ENCODE measurements around the gene HERPUD1. TPM values are rescaled to one million over a fixed set of nuclear protein-coding genes. Genes with fewer than 3 reads are reported as not detected.

HERPUD1 gene
- total RNA-seq, 1 experiment from 2014 or later: 30.8 TPM

DNA sequence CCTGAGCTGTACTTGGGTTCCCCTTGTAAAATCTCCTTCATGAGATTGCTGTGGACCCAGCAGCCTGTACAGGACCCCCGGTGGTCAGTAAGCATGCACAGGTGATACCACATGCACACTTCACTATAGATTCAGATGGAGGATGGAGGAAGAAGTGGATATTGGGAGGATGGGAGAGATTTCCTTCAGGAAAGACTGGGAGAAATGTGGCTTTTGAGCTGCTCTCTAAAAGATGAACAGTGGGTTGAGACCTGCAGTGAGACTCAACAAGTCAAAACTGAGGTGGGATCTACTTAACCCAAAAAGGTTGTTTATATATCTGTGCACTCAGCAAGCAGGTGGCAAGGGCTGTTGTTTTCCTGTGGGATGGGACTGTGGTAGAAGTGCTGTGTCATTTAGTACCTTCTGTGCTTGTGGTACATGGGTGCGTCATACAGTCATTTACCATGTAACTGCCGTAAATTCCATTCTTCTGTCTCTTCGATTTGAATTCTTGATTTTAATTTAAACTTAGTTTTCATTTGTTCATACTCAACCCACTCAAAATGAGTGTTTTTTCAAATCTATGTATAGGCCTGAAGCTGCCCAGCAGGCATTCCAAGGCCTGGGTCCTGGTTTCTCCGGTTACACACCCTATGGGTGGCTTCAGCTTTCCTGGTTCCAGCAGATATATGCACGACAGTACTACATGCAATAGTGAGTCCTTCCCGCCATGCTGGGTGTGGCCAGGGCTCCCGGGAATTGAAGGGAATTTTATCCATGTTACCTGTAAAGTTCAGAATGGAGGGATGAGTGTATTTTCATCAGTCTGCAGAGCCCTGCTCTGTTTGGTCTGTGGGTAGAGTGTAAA lies 6.9 kb downstream of the HERPUD1 start (continued):
- no peak for TF ChIP-seq CREB1 (CRISPR knock-in tag; IDR thresholded peaks at IDR 0.05)
- TF ChIP-seq KAT7 (CRISPR knock-in tag; IDR thresholded peaks at IDR 0.05; ENCODE audit: borderline replicate concordance): no peak
- no peak for TF ChIP-seq CREM (CRISPR knock-in tag; IDR thresholded peaks at IDR 0.05)
- no peak for TF ChIP-seq ZNF138 (CRISPR knock-in tag; conservative IDR thresholded peaks at IDR 0.05)

DNA sequence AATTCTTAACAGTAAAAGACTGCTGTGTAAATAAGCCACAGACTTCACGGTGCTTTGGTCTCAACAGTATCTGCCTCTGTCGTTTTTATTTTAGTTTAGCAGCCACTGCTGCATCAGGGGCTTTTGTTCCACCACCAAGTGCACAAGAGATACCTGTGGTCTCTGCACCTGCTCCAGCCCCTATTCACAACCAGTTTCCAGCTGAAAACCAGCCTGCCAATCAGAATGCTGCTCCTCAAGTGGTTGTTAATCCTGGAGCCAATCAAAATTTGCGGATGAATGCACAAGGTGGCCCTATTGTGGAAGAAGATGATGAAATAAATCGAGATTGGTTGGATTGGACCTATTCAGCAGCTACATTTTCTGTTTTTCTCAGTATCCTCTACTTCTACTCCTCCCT lies 7.9 kb downstream of the HERPUD1 start:
- peaks cover 75% of the 10 kb centered on the region for H3K36me3 Mint-ChIP-seq

DNA sequence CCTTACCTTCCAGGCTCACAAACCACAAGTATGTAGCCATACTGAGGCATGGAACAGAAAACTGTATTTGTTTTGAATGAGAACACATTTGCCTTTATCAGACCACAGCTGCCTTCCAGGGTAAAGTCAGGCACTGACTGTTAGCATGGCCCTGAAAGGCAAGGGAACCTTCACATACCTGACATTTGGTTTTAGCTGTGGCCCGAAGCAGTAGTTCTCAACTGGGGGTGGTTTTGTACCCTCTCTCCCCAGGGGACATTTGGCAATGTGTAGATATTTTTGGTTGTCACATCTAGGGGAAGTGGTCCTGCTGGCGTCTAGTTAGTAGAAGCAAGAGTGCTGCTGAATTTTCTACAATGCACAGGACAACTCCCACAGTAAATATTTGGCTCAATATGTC lies 9.2 kb downstream of the HERPUD1 start:
- ATAC-seq: no peak
- ChIA-PET POLR2A (no interaction called here), CTCF (no interaction called here)
- Mint-ChIP-seq H3K4me3 (no peak overlapping the region), H3K36me3 (peaks cover 66% of the 10 kb centered on the region), H3K27me3 (ENCODE audit: low read depth) (no peaks in the 10 kb centered on the region), H3K4me1 (peaks cover 4% of the 10 kb centered on the region; the same call in 1 of the 2 replicates), H3K9me3 (no peaks in the 10 kb centered on the region), H3K27ac (no peak overlapping the region)
- DNase-seq (ENCODE audit: low spot score): no peak
- no peak for TF ChIP-seq FOXP1 (CRISPR knock-in tag; IDR thresholded peaks at IDR 0.05; ENCODE audit: borderline replicate concordance)
- TF ChIP-seq FOXK1 (CRISPR knock-in tag; IDR thresholded peaks at IDR 0.05): no peak
- no peak for TF ChIP-seq ZNF219 (CRISPR knock-in tag; IDR thresholded peaks at IDR 0.05; ENCODE audit: borderline replicate concordance)
- no peak for TF ChIP-seq GRHL2 (CRISPR knock-in tag; IDR thresholded peaks at IDR 0.05; ENCODE audit: insufficient replicate concordance, severe bottlenecking)
- TF ChIP-seq FOXJ3 (CRISPR knock-in tag; IDR thresholded peaks at IDR 0.05; ENCODE audit: borderline replicate concordance): no peak
- no peak for TF ChIP-seq ZNF671 (CRISPR knock-in tag; IDR thresholded peaks at IDR 0.05)
- TF ChIP-seq MXD4 (CRISPR knock-in tag; IDR thresholded peaks at IDR 0.05; ENCODE audit: borderline replicate concordance): no peak
- TF ChIP-seq NFATC4 (CRISPR knock-in tag; IDR thresholded peaks at IDR 0.05): no peak
- TF ChIP-seq, protein P1, sequence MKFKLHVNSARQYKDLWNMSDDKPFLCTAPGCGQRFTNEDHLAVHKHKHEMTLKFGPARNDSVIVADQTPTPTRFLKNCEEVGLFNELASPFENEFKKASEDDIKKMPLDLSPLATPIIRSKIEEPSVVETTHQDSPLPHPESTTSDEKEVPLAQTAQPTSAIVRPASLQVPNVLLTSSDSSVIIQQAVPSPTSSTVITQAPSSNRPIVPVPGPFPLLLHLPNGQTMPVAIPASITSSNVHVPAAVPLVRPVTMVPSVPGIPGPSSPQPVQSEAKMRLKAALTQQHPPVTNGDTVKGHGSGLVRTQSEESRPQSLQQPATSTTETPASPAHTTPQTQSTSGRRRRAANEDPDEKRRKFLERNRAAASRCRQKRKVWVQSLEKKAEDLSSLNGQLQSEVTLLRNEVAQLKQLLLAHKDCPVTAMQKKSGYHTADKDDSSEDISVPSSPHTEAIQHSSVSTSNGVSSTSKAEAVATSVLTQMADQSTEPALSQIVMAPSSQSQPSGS (CRISPR knock-in tag; IDR thresholded peaks at IDR 0.05; ENCODE audit: borderline replicate concordance, low read depth): no peak
- TF ChIP-seq TCF7 (CRISPR knock-in tag; IDR thresholded peaks at IDR 0.05; ENCODE audit: low read depth): no peak
- TF ChIP-seq ZBTB21 (CRISPR knock-in tag; IDR thresholded peaks at IDR 0.05; ENCODE audit: borderline replicate concordance): no peak
- TF ChIP-seq CREB1 (CRISPR knock-in tag; IDR thresholded peaks at IDR 0.05): no peak
- TF ChIP-seq PRRX2 (CRISPR knock-in tag; IDR thresholded peaks at IDR 0.05): no peak
- no peak for TF ChIP-seq IRF2 (CRISPR knock-in tag; IDR thresholded peaks at IDR 0.05; ENCODE audit: borderline replicate concordance, low read depth)
- no peak for TF ChIP-seq ZNF232 (CRISPR knock-in tag; IDR thresholded peaks at IDR 0.05)

More for the DNA sequence above, 7.9 kb downstream of the HERPUD1 start:
- no peaks in the 10 kb centered on the region for H3K27me3 Mint-ChIP-seq (ENCODE audit: low read depth)
- TF ChIP-seq, protein P2, sequence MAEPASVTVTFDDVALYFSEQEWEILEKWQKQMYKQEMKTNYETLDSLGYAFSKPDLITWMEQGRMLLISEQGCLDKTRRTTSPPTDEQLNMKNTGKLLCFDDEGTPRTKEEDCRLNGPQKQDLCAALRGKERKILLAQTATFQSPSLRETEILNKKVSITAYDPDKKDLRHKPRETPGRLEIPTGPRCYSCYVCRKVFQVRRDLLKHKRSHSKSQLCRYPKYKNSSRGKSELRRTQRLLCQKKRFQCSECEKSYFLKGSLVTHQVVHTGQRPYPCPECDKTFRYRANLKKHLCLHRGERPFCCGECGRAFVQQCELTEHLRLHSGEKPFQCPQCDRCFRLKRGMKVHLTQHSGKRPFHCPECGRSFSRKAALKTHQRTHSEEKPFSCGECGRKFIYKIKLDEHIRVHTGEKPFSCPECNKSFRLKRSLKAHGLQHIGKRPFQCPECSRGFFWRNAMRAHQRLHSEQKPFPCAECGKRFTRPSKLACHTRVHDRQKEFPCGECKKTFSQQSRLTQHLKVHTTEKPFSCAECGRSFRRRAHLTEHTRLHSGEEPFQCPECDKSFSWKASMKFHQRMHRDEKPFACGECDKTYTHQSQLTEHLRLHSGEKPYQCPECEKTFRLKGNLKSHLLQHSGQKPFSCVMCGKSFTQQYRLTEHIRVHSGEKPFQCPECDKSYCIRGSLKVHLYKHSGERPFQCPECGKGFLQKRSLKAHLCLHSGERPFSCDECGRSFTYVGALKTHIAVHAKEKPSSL (CRISPR knock-in tag; conservative IDR thresholded peaks at IDR 0.05): no peak
- TF ChIP-seq, protein P3, sequence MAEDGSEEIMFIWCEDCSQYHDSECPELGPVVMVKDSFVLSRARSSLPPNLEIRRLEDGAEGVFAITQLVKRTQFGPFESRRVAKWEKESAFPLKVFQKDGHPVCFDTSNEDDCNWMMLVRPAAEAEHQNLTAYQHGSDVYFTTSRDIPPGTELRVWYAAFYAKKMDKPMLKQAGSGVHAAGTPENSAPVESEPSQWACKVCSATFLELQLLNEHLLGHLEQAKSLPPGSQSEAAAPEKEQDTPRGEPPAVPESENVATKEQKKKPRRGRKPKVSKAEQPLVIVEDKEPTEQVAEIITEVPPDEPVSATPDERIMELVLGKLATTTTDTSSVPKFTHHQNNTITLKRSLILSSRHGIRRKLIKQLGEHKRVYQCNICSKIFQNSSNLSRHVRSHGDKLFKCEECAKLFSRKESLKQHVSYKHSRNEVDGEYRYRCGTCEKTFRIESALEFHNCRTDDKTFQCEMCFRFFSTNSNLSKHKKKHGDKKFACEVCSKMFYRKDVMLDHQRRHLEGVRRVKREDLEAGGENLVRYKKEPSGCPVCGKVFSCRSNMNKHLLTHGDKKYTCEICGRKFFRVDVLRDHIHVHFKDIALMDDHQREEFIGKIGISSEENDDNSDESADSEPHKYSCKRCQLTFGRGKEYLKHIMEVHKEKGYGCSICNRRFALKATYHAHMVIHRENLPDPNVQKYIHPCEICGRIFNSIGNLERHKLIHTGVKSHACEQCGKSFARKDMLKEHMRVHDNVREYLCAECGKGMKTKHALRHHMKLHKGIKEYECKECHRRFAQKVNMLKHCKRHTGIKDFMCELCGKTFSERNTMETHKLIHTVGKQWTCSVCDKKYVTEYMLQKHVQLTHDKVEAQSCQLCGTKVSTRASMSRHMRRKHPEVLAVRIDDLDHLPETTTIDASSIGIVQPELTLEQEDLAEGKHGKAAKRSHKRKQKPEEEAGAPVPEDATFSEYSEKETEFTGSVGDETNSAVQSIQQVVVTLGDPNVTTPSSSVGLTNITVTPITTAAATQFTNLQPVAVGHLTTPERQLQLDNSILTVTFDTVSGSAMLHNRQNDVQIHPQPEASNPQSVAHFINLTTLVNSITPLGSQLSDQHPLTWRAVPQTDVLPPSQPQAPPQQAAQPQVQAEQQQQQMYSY (CRISPR knock-in tag; IDR thresholded peaks at IDR 0.05): no peak
- ATAC-seq (no peak), DNase-seq (ENCODE audit: low spot score) (no peak)
- no peak overlapping the region for H3K4me3 Mint-ChIP-seq
- POLR2A ChIA-PET: no interaction called here
- no peaks in the 10 kb centered on the region for H3K9me3 Mint-ChIP-seq
- peaks cover under 1% of the 10 kb centered on the region; the same call in 1 of the 2 replicates for H3K4me1 Mint-ChIP-seq
- H3K27ac Mint-ChIP-seq: no peak overlapping the region
- CTCF ChIA-PET: no interaction called here

All from WTC11 (cell line).